Fibroblast of lung (primary cell): ENCODE results near the gene AMHR2. TPM values are rescaled to one million over a fixed set of nuclear protein-coding genes. Genes with fewer than 3 reads are reported as not detected.
A peak's percentile ranks its signal among the peaks of the same experiment; 100 is the strongest.

Experiments
- DNase-seq, 2 donors: peaks; one replicate each; pipeline versions ENCODE4 v3.0.0 to v3.0.0-alpha.2; 2010; ENCODE audit warnings: low read depth in 2 of 2
- H2AFZ ChIP-seq: 2 replicates; pipeline ENCODE4 v1.5.1; 2012; ENCODE audit warnings: low read length, control low read depth, inconsistent platforms
- H3K27ac ChIP-seq: 2 replicates; pipeline ENCODE4 v1.5.1; 2011; ENCODE audit warnings: low read length, control low read depth; ENCODE audit not compliant: insufficient read depth
- H3K27me3 ChIP-seq: 2 replicates; pipeline ENCODE4 v1.5.1; 2011; ENCODE audit warnings: mild to moderate bottlenecking, low read length; ENCODE audit not compliant: control insufficient read depth, insufficient read depth
- H3K36me3 ChIP-seq: 2 replicates; pipeline ENCODE4 v1.5.1; 2011; ENCODE audit warnings: low read length; ENCODE audit not compliant: control insufficient read depth, insufficient read depth
- H3K4me1 ChIP-seq: 2 replicates; pipeline ENCODE4 v1.5.1; 2011; ENCODE audit warnings: low read length; ENCODE audit not compliant: control insufficient read depth, insufficient read depth; ENCODE audit errors: extremely low read depth
- H3K4me2 ChIP-seq: 2 replicates; pipeline ENCODE4 v1.5.1; 2011; ENCODE audit warnings: low read length, control low read depth; ENCODE audit not compliant: insufficient read depth; ENCODE audit errors: extremely low read depth
- H3K4me3 ChIP-seq, 4 experiments: fragments of 200-600 bp in 1 of 4; sonication (generic) in 1 of 4; replicated peaks in 1 of 4; 2 replicates each; pipeline ENCODE4 v1.5.1; 2011 to 2016; ENCODE audit warnings: low read length in 4 of 4, low read depth in 3 of 4, mild to moderate bottlenecking in 3 of 4, control low read depth in 2 of 4, inconsistent platforms in 1 of 4, mixed read lengths in 1 of 4; ENCODE audit not compliant: insufficient read depth in 1 of 4; ENCODE audit errors: control extremely low read depth in 1 of 4
- H3K79me2 ChIP-seq: 2 replicates; pipeline ENCODE4 v1.5.1; 2012; ENCODE audit warnings: mild to moderate bottlenecking, low read length, inconsistent platforms; ENCODE audit not compliant: control insufficient read depth, insufficient read depth
- H3K9ac ChIP-seq: 2 replicates; pipeline ENCODE4 v1.5.1; 2011; ENCODE audit warnings: mild to moderate bottlenecking, low read length, control low read depth; ENCODE audit not compliant: insufficient read depth
- H3K9me3 ChIP-seq: 2 replicates; pipeline ENCODE4 v1.5.1; 2012; ENCODE audit warnings: low read depth, low read length; ENCODE audit not compliant: control insufficient read depth, insufficient read depth
- H4K20me1 ChIP-seq: 2 replicates; pipeline ENCODE4 v1.5.1; 2011; ENCODE audit warnings: low read length; ENCODE audit not compliant: control insufficient read depth, insufficient read depth; ENCODE audit errors: extremely low read depth
- EZH2 ChIP-seq: IDR thresholded peaks from 2 replicates; pipeline ENCODE4 v1.5.1; 2012; ENCODE audit warnings: low read length, control low read depth, mild to moderate bottlenecking; ENCODE audit errors: missing control alignments
- polyA plus RNA-seq, 2 donors: library from polyadenylated mRNA; depleted of rRNA in 1 of 2; stranded (reverse) in 1 of 2; unstranded in 1 of 2; fragments of >200 nt; gene quantifications; 2 replicates each; pipeline ENCODE4 v1.2.1, GENCODE V29; 2011 to 2012; ENCODE audit warnings: missing spikeins in 1 of 2
- total RNA-seq: library from RNA; depleted of rRNA; stranded (reverse); fragments of >200 nt; gene quantifications from 2 replicates; pipeline ENCODE4 v1.2.1, GENCODE V29; 2014
- TF ChIP-seq, protein P1 (sequence below), 2 donors: IDR thresholded peaks in 1 of 2; conservative IDR thresholded peaks in 1 of 2; 1 replicate in 1 of 2; 2 replicates in 1 of 2; pipeline ENCODE4 v1.5.1; 2011 to 2012; ENCODE audit warnings: low read length in 2 of 2, control low read depth in 1 of 2, inconsistent platforms in 1 of 2, low read depth in 1 of 2, mild to moderate bottlenecking in 1 of 2

Gene AMHR2
- total and polyA plus RNA-seq, 2 donors (not counting 1 experiment from before 2014, with no cell fraction given), result not detected

DNA sequence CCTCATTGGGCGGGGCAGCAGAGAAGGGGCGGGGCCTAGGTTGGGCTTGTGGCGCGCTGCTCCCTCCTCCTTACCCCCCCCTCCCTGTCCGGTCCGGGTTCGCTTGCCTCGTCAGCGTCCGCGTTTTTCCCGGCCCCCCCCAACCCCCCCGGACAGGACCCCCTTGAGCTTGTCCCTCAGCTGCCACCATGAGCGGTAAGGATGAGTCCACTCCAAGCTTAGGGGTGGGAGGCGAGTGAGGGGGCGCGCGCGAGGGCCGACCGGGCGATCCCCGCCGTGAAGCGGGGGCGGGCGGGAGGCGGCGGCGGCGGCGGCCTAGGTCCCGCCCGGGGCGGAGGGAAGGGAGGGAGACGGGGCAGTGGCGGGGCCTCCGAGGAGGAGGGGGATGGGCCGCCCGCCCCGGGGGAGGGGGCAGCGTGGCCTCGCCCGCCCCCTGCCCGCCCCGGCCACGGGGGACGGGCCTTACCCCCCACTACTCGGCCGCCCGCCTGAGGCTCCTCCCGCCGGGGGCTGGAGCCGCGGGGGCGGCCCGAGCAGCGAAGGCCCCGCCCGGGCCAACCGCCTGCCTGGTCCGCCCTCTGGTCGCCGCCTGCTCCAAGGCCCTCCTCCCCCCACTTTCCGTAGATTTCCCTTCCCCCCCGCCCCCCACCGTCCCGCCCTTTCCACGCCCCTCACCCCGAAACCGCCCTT, 43.4 kb upstream of the AMHR2 start, which contains the start of gene SP1:
Gene SP1, plus strand, starts transcription at position 73 of the 690 bp plus-strand sequence. Its CDS starts 116 bp downstream, at position 189.
- Histone ChIP-seq H2AFZ (peak within 1 kb of the TSS; percentile 96), H3K27me3 (no peaks in the 10 kb centered on the region), H3K27ac (peak within 1 kb of the TSS; percentile 89), H3K4me3 (peak within 1 kb of the TSS; percentile 40 to 68 (median 60)), H3K36me3 (peaks cover 13% of the 10 kb centered on the region), H3K4me2 (peak within 1 kb of the TSS; percentile 87), H3K79me2 (peaks cover 35% of the 10 kb centered on the region), H4K20me1 (no peaks in the 10 kb centered on the region), H3K4me1 (peaks cover 25% of the 10 kb centered on the region), H3K9me3 (no peaks in the 10 kb centered on the region), H3K9ac (peak within 1 kb of the TSS; percentile 84)
- peak; percentile 94 for DNase-seq
- no peak for TF ChIP-seq EZH2
- TF ChIP-seq, protein P1, sequence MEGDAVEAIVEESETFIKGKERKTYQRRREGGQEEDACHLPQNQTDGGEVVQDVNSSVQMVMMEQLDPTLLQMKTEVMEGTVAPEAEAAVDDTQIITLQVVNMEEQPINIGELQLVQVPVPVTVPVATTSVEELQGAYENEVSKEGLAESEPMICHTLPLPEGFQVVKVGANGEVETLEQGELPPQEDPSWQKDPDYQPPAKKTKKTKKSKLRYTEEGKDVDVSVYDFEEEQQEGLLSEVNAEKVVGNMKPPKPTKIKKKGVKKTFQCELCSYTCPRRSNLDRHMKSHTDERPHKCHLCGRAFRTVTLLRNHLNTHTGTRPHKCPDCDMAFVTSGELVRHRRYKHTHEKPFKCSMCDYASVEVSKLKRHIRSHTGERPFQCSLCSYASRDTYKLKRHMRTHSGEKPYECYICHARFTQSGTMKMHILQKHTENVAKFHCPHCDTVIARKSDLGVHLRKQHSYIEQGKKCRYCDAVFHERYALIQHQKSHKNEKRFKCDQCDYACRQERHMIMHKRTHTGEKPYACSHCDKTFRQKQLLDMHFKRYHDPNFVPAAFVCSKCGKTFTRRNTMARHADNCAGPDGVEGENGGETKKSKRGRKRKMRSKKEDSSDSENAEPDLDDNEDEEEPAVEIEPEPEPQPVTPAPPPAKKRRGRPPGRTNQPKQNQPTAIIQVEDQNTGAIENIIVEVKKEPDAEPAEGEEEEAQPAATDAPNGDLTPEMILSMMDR (conservative IDR thresholded peaks at IDR 0.05 in 1 of 2, IDR thresholded peaks at IDR 0.05 in 1 of 2; ENCODE audit: low read depth in 1 of 2, low read length in 2 of 2), result no peak

- Histone ChIP-seq H3K36me3 (peaks cover 13% of the 10 kb centered on the region), H3K4me1 (peaks cover 25% of the 10 kb centered on the region), H3K4me3 (peak overlapping the region; percentile 29 to 63 (median 50)), H3K79me2 (peaks cover 40% of the 10 kb centered on the region), H2AFZ (no peak overlapping the region), H3K27ac (peak overlapping the region; percentile 52), H3K9me3 (no peaks in the 10 kb centered on the region), H4K20me1 (no peaks in the 10 kb centered on the region), H3K27me3 (no peaks in the 10 kb centered on the region), H3K9ac (peak overlapping the region; percentile 24), H3K4me2 (peak overlapping the region; percentile 63)
- DNase-seq, result peak; percentile 47 to 65
- no peak for TF ChIP-seq EZH2
- TF ChIP-seq, protein P1 (conservative IDR thresholded peaks at IDR 0.05 in 1 of 2, IDR thresholded peaks at IDR 0.05 in 1 of 2; ENCODE audit: low read depth in 1 of 2, low read length in 2 of 2), result no peak
Measured at GRCh38 chr12:53380794-53381730, 42.6 kb upstream of the AMHR2 start.
